Measurements from ENCODE around the gene CARD9.

Gene CARD9

DNA sequence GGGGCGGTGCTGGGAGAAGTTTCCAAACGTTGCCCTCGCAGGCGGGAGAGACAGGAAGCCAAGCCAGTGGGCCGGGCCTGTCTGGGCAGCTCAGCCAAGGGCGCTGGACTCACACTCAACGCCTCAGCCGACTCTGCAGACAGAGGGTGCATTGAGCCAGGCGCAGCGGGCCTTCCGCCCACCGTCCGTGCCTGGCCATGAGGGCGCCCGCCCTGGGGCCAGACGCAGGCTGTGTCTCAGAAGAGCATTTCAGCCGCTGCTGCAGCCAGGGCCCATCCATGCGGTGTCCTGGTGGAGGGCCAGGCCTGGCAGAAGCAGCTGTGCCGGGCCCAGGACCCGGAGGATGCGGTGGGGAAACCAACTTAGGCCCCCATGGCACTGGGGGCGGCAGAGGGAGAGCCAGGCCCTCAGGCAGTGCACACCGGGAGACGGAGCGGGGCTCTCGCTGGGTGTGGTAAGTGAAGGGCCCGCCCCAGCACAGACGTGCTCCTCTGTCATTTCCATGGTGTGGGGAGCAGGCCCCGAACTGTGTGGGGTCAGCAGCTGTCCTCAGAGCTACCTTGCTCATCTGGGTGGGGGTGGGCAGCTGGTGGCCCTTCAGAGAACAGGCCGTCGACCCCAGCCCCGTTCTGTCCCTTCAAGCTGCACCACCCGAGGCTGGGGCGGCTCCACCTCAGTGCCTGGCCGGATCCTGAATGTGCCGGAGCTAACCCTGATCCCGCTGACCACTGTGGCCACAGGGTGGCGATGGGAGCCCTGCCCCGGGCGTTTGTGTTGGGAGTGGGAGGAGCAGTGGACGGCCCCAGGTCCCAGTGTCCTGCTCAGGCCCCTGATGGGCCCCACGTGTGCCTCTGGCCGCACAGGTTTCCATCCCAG is 27.9 kb downstream of the CARD9 start:
- H3K27me3 ChIP-seq (ENCODE audit: control insufficient read depth, insufficient read depth, low read length): no peaks in the 10 kb centered on the region
- H3K9ac ChIP-seq (ENCODE audit: low read length): no peak overlapping the region
- no peaks in the 10 kb centered on the region for H3K36me3 ChIP-seq (ENCODE audit: control insufficient read depth, insufficient read depth, low read length)
- H3K9me3 ChIP-seq (ENCODE audit: control insufficient read depth, insufficient read depth, low read depth, low read length): no peaks in the 10 kb centered on the region
- H3K27ac ChIP-seq (ENCODE audit: low read depth, low read length): peak overlapping the region; percentile 42; the same call in 1 of the 2 replicates
- no peak overlapping the region for H3K4me3 ChIP-seq (ENCODE audit: low read depth, low read length)
- H3K4me1 ChIP-seq (ENCODE audit: control insufficient read depth, insufficient read depth, low read length): peaks cover 23% of the 10 kb centered on the region

DNA sequence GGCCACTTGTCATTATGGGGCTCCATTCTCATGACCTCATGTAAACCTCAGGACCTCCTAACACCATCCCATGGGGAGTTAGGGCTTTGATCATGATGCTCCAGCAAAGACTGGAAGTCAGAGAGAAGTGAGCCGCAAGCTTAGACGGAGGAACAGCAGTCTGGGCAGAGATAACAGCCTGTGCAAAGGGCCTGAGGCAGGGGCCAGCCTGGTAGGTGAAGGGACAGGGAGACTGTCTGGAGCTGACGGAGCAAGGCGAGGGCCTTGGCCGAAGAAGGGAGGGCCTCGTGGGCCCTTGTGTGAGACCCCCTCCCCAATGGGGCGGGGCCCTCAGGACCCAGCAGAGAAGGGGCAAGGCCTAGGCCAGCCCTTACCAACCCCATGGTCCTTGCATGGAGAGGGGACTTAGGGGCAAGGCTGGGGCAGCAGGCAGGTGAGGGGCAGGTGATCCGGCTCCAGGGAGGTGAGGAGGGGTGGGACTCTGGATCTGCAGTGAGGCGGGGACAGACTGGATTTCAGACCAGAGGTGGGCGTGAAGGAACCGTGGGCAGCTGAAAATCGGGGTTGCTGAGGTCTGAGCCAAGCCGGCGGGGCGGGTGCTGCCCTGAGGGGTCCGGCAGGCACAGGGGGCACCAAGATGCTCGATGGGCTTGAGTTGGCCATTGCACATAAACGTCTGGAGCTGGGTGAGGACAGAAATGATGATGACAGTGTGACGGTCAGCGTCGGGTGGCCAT is 28.8 kb downstream of the CARD9 start:
- Histone ChIP-seq H3K4me3 (ENCODE audit: low read depth, low read length) (no peak overlapping the region), H3K27ac (ENCODE audit: low read depth, low read length) (0 out of 2 replicates have a peak overlapping the region, but pooled peaks have one; percentile 42), H3K36me3 (ENCODE audit: control insufficient read depth, insufficient read depth, low read length) (no peaks in the 10 kb centered on the region), H3K4me1 (ENCODE audit: control insufficient read depth, insufficient read depth, low read length) (peaks cover 23% of the 10 kb centered on the region), H3K9me3 (ENCODE audit: control insufficient read depth, insufficient read depth, low read depth, low read length) (no peaks in the 10 kb centered on the region), H3K27me3 (ENCODE audit: control insufficient read depth, insufficient read depth, low read length) (no peaks in the 10 kb centered on the region), H3K9ac (ENCODE audit: low read length) (no peak overlapping the region)

DNA sequence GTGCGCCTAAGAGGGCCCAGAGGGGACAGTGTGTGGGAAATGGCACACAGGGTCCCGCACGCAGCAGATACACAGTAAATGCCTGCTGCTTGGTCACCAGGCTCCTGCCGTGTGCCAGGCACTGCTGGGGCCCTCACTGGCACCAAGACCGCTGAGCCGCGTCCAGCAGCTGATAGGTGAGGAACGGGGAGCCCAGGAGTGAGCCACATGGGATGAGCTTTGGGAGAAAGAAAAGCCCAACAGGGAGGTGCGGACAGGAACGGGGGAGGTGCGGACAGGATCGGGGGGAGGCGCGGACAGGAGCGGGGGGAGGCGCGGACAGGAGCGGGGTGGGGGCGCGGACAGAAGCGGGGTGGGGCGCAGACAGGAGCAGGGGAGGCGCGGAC is 29.6 kb downstream of the CARD9 start:
- no peak overlapping the region for H3K9ac ChIP-seq (ENCODE audit: low read length)
- H3K9me3 ChIP-seq (ENCODE audit: control insufficient read depth, insufficient read depth, low read depth, low read length): no peaks in the 10 kb centered on the region
- no peaks in the 10 kb centered on the region for H3K36me3 ChIP-seq (ENCODE audit: control insufficient read depth, insufficient read depth, low read length)
- H3K4me3 ChIP-seq (ENCODE audit: low read depth, low read length): no peak overlapping the region
- H3K4me1 ChIP-seq (ENCODE audit: control insufficient read depth, insufficient read depth, low read length): peaks cover 23% of the 10 kb centered on the region
- H3K27ac ChIP-seq (ENCODE audit: low read depth, low read length): no peak overlapping the region
- no peaks in the 10 kb centered on the region for H3K27me3 ChIP-seq (ENCODE audit: control insufficient read depth, insufficient read depth, low read length)

DNA sequence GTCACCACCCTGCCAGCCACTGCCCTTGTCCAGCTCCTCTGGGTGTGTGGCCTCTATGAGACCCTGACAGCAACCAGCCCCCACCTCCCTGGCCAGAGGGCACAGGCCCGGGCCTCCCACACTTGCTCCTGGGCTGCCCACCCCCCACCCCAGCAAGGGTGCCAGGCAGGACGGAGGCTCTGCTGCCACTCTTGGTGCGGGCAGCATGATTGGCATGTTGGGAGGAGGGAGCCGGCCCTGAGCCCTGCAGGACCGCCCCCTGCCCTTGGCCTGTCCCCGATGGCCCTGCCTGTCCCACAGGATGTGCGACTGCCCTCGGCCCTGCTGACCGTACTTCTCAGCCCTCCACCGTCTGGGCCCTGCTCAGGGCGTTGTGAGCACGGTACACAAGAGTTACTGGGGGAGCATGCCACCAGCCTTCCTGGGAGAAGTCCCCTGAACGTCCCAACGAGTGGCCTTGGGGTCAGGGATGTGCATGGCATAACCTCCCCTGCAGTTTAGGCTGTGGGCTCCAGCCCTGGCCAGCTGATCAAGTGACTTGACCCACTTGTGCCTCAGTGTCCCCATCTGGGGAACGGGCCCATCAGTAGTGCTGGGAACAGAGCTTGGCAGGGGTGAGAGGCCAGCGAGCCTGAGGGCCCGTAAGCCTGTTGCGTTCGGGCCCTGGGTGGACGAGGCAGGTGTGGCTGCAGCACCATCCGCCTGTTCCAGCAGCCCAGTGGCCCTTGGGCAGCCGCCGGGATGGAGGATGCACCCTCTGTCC is 30.2 kb downstream of the CARD9 start:
- H3K4me3 ChIP-seq (ENCODE audit: low read depth, low read length): peak overlapping the region; percentile 51; the same call in 1 of the 2 replicates

DNA sequence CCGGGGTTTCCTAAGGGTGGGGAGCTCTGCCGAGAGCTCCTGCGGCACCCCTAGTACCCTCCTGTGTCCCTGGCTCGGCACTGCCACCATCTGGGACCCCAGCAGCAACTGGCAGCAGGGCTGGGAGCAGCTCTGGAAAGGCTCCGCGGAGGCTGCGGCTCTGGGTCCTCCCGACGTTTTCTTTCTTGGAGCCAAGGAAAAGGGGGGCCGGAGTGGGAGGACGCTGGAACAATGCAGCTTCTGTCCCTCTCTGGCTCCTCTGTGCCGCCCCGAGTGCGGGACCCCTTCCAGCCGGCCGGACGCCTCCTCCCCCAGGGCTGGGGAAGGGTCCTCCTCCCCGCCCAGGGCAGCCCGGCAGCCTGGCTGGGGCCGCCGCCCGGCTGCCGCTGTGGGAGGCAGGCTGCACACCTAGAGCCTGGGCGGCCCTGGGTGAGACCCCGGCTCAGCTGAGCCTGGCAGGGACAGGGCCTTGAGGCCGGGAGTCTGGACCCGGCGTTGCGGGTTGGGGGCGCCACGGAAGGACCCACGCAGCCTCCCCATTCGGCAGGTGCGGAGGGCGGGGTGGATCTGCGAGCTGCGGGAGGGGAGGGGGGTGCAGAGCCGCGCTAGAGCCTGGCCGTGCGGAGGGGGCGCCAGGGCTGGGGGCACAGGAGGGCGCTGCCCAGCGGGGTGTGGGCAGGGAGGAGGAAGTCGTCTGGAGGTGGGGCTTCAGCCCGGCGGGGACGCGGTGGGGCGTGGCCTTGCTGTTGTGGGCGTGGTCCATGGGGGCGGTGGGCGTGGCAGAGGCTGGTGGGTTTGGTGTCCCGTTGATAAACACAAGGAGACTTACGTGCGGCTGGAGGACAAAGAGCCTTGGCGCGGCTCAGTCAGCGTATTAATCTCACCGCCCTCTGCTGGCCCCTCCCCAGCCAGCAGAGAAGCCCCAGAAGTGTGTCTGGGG is 31.0 kb downstream of the CARD9 start:
- Histone ChIP-seq H3K4me3 (ENCODE audit: low read depth, low read length) (peak overlapping the region; percentile 51), H3K27me3 (ENCODE audit: control insufficient read depth, insufficient read depth, low read length) (no peaks in the 10 kb centered on the region), H3K9ac (ENCODE audit: low read length) (peak overlapping the region; percentile 19), H3K4me1 (ENCODE audit: control insufficient read depth, insufficient read depth, low read length) (peaks cover 23% of the 10 kb centered on the region), H3K27ac (ENCODE audit: low read depth, low read length) (no peak overlapping the region), H3K9me3 (ENCODE audit: control insufficient read depth, insufficient read depth, low read depth, low read length) (no peaks in the 10 kb centered on the region), H3K36me3 (ENCODE audit: control insufficient read depth, insufficient read depth, low read length) (0 out of 2 replicates have a peak, but pooled peaks cover 5% of the 10 kb centered on the region)

More for the DNA sequence above, 30.2 kb downstream of the CARD9 start:
- Histone ChIP-seq H3K27ac (ENCODE audit: low read depth, low read length) (no peak overlapping the region), H3K36me3 (ENCODE audit: control insufficient read depth, insufficient read depth, low read length) (0 out of 2 replicates have a peak, but pooled peaks cover 2% of the 10 kb centered on the region), H3K9ac (ENCODE audit: low read length) (peak overlapping the region; percentile 19), H3K9me3 (ENCODE audit: control insufficient read depth, insufficient read depth, low read depth, low read length) (no peaks in the 10 kb centered on the region), H3K27me3 (ENCODE audit: control insufficient read depth, insufficient read depth, low read length) (no peaks in the 10 kb centered on the region), H3K4me1 (ENCODE audit: control insufficient read depth, insufficient read depth, low read length) (peaks cover 23% of the 10 kb centered on the region)

DNA sequence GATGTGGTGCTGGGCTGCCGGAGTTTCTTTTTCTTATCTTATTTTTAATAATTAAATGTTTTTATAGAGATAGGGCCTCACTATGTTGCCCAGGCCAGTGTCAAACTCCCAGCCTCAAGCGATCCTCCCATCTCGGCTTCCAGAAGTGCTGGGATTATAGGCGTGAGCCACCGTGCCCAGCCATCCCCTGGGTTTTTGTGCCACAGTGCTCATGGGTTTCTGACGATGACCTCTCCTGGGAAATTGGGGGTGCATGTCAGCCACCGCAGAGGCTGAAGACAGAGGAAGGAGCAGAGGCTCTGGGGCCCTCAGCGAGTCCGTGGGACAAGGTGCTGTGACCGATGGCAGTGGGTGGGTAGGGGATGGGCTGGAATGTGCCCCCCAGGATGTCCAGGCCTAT is 31.7 kb downstream of the CARD9 start:
- H3K9me3 ChIP-seq (ENCODE audit: control insufficient read depth, insufficient read depth, low read depth, low read length): no peaks in the 10 kb centered on the region
- no peak overlapping the region for H3K4me3 ChIP-seq (ENCODE audit: low read depth, low read length)
- no peaks in the 10 kb centered on the region for H3K27me3 ChIP-seq (ENCODE audit: control insufficient read depth, insufficient read depth, low read length)
- no peak overlapping the region for H3K9ac ChIP-seq (ENCODE audit: low read length)
- H3K36me3 ChIP-seq (ENCODE audit: control insufficient read depth, insufficient read depth, low read length): peaks cover 10% of the 10 kb centered on the region; the same call in 1 of the 2 replicates
- H3K4me1 ChIP-seq (ENCODE audit: control insufficient read depth, insufficient read depth, low read length): peaks cover 23% of the 10 kb centered on the region
- no peak overlapping the region for H3K27ac ChIP-seq (ENCODE audit: low read depth, low read length)

DNA sequence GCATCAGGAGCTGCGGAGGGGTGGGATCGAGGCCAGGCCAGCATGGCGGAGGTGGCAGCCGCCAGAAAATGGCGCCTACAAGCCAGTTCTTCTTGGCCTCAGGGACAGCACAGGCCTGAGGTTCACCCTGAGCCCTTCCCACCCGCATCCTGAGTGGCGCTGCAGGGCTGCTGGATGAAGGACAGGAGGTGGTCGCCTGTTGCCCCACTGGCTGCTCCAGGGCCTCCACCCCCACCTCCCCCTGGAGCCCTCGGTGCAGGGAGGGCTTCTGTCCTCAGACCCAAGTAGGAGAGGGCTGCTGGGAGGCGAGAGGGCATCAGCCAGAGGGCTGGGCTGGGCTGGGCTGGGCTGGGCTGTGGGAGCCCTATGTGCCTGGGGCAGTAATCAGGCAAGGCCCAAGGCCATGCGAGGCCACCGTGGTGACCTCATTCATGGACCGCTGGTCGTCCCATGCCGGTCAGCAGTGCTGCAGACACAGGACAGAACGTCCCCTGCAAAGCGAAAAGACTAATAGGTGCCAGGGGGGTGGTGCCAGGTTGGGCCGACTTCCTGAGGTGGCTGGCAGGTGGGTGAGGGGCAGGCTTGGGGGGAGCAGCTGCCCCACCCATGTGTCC is 32.3 kb downstream of the CARD9 start:
- H3K27ac ChIP-seq (ENCODE audit: low read depth, low read length): no peak overlapping the region
- H3K9ac ChIP-seq (ENCODE audit: low read length): no peak overlapping the region
- H3K27me3 ChIP-seq (ENCODE audit: control insufficient read depth, insufficient read depth, low read length): no peaks in the 10 kb centered on the region
- no peak overlapping the region for H3K4me3 ChIP-seq (ENCODE audit: low read depth, low read length)
- H3K4me1 ChIP-seq (ENCODE audit: control insufficient read depth, insufficient read depth, low read length): peaks cover 18% of the 10 kb centered on the region
- H3K9me3 ChIP-seq (ENCODE audit: control insufficient read depth, insufficient read depth, low read depth, low read length): no peaks in the 10 kb centered on the region
- H3K36me3 ChIP-seq (ENCODE audit: control insufficient read depth, insufficient read depth, low read length): peaks cover 10% of the 10 kb centered on the region; the same call in 1 of the 2 replicates

DNA sequence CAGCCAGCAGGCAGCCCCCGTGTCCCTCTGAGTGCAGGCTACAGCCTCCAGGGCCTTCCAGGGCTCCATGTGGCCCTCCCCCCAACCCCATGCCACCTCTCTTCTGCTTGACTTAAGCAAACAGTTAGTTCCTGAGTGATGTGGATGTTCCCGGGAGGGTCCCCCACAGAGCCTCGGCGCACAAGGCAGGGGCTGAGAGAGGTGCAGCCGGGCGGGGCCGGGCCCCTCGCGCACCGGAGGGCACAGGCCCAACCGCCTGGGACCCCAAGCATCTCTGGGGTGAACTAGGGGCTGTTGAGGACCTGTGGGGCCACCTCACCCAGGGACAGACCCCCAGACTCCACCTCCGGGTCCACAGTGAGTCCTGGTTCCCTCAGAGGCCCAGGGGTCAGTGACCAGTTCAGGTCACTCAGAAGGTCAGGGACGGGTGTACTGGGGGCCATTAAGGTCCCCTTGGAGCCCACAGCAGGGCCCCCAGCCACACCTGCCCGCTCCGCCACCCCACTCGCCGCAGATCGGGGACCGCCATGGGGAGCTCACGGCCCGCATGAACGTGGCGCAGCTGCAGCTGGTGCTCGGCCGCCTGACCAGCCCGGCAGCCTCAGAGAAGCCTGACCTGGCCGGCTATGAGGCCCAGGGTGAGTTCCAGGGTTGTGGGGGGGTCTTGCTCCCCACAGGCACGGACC is 33.0 kb downstream of the CARD9 start:
- Histone ChIP-seq H3K36me3 (ENCODE audit: control insufficient read depth, insufficient read depth, low read length) (peaks cover 10% of the 10 kb centered on the region; the same call in 1 of the 2 replicates), H3K27ac (ENCODE audit: low read depth, low read length) (no peak overlapping the region), H3K27me3 (ENCODE audit: control insufficient read depth, insufficient read depth, low read length) (no peaks in the 10 kb centered on the region), H3K4me1 (ENCODE audit: control insufficient read depth, insufficient read depth, low read length) (peaks cover 11% of the 10 kb centered on the region), H3K9me3 (ENCODE audit: control insufficient read depth, insufficient read depth, low read depth, low read length) (no peaks in the 10 kb centered on the region), H3K4me3 (ENCODE audit: low read depth, low read length) (no peak overlapping the region), H3K9ac (ENCODE audit: low read length) (no peak overlapping the region)

DNA sequence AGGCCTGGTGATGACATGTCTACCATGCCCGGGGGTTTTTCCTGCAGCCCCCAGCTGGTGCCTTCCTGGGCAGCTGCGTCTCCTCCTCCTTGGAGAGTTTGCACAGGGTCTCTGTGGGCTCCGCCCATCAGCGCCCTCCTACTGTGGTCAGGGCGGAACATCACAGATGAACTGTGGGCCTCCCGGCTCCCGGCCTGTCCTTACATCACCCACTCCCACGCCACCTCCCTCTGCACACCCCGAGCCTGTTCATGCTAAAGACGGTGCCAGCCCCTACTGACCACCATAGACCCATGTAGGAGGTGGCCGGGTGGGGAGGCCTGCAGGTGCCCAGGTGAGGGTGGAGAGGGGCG is 33.5 kb downstream of the CARD9 start:
- H3K9ac ChIP-seq (ENCODE audit: low read length): no peak overlapping the region
- H3K27me3 ChIP-seq (ENCODE audit: control insufficient read depth, insufficient read depth, low read length): no peaks in the 10 kb centered on the region
- H3K4me1 ChIP-seq (ENCODE audit: control insufficient read depth, insufficient read depth, low read length): peaks cover 7% of the 10 kb centered on the region
- H3K27ac ChIP-seq (ENCODE audit: low read depth, low read length): no peak overlapping the region
- H3K36me3 ChIP-seq (ENCODE audit: control insufficient read depth, insufficient read depth, low read length): peaks cover 10% of the 10 kb centered on the region; the same call in 1 of the 2 replicates
- no peak overlapping the region for H3K4me3 ChIP-seq (ENCODE audit: low read depth, low read length)
- H3K9me3 ChIP-seq (ENCODE audit: control insufficient read depth, insufficient read depth, low read depth, low read length): no peaks in the 10 kb centered on the region
